ENCODE results near the gene RPUSD2.

DNA sequence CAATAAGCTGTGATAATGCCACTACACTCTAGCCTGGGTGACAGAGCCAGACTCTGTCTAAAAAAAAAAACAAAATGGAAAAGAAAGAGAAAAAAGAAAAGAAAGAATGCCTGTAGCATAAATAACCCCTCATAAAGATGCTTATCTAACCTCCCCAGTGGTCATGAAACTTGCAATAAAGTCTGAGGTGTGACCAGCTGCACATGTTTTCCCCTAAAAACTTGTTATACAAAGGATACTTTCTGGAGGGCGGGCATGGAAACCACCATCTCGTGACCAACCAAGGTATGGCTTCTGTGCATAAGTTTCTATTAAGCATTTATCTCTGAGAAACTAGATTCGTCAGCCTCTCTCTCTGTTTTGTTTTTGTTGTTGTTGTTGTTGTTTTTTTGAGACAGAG, 26.0 kb upstream of the RPUSD2 start:
- TF ChIP-seq, protein P1, sequence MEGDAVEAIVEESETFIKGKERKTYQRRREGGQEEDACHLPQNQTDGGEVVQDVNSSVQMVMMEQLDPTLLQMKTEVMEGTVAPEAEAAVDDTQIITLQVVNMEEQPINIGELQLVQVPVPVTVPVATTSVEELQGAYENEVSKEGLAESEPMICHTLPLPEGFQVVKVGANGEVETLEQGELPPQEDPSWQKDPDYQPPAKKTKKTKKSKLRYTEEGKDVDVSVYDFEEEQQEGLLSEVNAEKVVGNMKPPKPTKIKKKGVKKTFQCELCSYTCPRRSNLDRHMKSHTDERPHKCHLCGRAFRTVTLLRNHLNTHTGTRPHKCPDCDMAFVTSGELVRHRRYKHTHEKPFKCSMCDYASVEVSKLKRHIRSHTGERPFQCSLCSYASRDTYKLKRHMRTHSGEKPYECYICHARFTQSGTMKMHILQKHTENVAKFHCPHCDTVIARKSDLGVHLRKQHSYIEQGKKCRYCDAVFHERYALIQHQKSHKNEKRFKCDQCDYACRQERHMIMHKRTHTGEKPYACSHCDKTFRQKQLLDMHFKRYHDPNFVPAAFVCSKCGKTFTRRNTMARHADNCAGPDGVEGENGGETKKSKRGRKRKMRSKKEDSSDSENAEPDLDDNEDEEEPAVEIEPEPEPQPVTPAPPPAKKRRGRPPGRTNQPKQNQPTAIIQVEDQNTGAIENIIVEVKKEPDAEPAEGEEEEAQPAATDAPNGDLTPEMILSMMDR (IDR thresholded peaks at IDR 0.05), result no peak
- TF ChIP-seq EP300 (IDR thresholded peaks at IDR 0.05; ENCODE audit: borderline replicate concordance in 1 of 2, low read depth in 1 of 2, low read length in 1 of 2) (no peak), FOXJ3 (CRISPR knock-in tag; IDR thresholded peaks at IDR 0.05) (no peak)

Measured in SK-N-SH (cell line).